Fibroblast of villous mesenchyme (primary cell): Measurements from ENCODE around the gene PLAAT2. TPM values are rescaled to one million over a fixed set of nuclear protein-coding genes. Genes with fewer than 3 reads are reported as not detected.
"Not testable (repeated sequence)": the region's sequence is repeated elsewhere in the genome, so short reads cannot be mapped to it uniquely, and the experiment has no call there.

Experiments used
- DNase-seq: peaks from one replicate; pipeline ENCODE4 v3.0.0-alpha.2; 2010; ENCODE audit warnings: low read depth
- H3K4me3 ChIP-seq: 2 replicates; pipeline ENCODE4 v1.5.1; 2011; ENCODE audit warnings: low read depth, mild to moderate bottlenecking, low read length
- CTCF ChIP-seq: IDR thresholded peaks from 2 replicates; pipeline ENCODE4 v1.5.1; 2012; ENCODE audit warnings: low read depth, mild to moderate bottlenecking, low read length; ENCODE audit not compliant: insufficient read depth
- total RNA-seq: library from RNA; depleted of rRNA; stranded (reverse); fragments of >200 nt; gene quantifications from 2 replicates; pipeline ENCODE4 v1.2.3, GENCODE V29; 2012

PLAAT2 gene
- total RNA-seq, 1 donor = not detected

GRCh38 chr11:63608353-63609345 is 45.5 kb upstream of the PLAAT2 start:
- H3K4me3 ChIP-seq = no peak overlapping the region
- TF ChIP-seq CTCF = no peak
- DNase-seq = peak; percentile 38

DNA sequence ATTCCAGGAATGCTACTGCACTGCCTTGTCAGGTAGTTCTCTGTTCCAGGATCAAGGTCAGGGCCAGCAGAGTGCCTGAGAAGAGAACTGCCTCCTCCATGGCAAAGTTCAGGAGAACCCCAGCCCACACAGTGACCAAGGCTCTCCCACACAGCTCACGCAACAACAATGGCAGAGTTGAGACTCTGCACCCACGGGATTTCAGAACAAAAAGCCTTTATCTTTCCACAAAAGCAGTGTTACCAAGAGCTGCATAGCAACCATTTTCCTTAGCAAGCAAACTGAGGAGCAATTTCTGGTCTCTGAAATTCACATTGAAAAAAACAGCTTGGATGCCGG is 40.0 kb upstream of the PLAAT2 start:
- H3K4me3 ChIP-seq = no peak overlapping the region
- DNase-seq = no peak
- no peak for TF ChIP-seq CTCF

DNA sequence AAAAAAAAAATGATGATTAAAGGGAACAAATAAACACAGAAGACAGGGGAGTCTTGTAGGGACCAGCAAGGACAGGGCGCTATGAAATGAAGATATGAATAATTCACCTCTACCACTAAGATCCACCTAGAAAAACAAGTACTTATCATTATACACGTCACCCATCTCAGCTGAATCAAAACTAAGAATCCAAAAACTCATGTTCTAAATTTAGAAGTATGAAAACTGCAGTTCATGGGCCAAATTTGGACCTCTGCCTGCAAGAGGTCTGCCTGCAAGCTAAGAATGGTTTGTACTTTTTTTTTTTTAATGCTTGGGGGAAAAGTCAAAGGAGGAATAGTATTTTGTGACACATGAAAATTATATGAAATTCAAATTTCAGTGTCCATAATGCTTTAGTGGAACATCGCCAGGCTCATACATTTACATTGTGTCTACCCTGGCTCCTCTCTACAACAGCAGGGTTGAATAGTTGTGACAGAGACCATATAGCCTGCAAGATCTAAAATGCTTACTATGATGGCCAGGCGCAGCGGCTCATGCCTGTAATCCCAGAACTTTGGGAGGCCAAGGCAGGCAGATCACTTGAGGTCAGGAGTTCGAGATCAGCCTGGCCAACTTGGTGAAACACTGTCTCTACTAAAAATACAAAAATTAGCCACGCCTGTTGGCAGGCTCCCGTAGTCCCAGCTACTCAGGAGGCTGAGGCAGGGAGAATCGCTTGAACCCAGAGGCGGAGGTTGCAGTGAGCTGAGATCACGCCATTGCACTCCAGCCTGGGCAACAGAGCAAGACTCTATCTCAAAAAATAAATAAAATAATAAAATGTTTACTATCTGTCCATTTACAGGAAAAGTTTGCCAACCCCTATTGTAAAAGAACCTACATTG is 39.4 kb upstream of the PLAAT2 start:
- not testable (repeated sequence) for H3K4me3 ChIP-seq
- peak; percentile 20 for DNase-seq

DNA sequence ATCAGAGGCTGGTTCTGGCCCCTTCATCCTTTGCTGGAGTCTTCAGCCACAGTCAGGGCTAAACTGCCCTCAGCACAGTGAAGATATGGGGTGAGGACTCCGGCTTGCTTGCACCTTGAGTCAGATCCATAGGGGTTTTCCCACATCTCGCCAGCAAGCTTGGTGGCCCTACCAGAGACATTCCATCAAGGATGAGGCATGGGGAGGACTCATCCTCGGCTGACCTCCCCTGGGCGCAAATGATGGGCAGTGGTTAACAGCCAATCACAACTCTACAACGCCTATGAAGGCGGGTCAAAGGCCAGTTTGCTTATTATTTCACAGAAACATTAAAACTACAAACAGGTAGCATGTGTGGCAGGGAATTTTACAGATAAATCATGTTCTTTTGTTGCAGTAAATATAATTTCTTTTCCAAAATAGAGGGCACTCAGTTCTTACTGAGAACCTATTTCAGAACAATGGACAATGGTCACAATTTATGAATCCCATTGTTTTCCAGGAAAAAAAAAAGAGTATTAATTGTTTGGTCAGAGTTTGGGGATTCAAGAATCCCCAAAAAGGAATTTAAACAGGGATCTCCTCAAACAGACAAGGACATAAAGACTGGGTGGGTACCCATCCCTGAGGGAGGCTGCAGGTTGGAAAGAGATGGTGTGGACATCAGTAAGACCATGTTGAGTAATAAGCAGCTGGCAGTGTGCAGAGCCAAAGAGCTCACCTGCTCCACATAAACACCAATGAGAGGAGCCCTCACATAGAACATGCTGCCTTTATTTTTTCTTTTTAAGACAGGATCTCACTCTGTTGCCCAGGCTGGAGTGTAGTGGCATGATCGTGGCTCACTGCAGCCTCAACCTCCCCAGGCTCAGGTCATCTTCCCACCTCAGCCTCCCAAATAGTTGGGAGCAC is 36.3 kb upstream of the PLAAT2 start:
- no peak for TF ChIP-seq CTCF
- DNase-seq = peak; percentile 32

DNA sequence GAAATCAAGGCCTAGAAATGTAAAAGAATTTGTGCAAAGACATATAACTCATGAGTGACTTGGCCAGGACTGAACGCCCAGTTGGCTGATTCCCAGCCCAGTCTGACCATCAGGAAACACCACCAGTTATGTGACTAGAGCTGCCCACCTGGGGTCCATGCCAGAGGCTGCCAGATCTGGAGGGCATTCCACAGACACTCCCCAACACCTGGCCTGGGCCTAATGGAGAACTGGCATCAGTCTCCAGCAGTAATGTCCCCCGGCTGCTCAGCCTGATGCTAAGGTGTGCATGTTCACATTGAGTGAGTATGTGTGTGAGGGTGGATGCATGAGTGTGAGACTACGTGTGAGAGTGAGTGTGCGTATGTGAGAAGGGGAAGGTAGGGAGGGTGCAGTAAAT is 35.4 kb upstream of the PLAAT2 start:
- no peak for TF ChIP-seq CTCF
- no peak for DNase-seq
- H3K4me3 ChIP-seq = no peak overlapping the region

More for the DNA sequence above, 36.3 kb upstream of the PLAAT2 start:
- no peak overlapping the region for H3K4me3 ChIP-seq

GRCh38 chr11:63595296-63595695 is 32.1 kb upstream of the PLAAT2 start:
- no peak overlapping the region for H3K4me3 ChIP-seq
- no peak for DNase-seq
- TF ChIP-seq CTCF = no peak
